GM18511 (cell line): ENCODE data around the gene PRND.
"Not testable (repeated sequence)": the region's sequence is repeated elsewhere in the genome, so short reads cannot be mapped to it uniquely, and the experiment has no call there.

Experiments used
- ATAC-seq: cut with Tn5 transposase; IDR thresholded peaks from one replicate; pipeline ENCODE4 v1.9.1; 2021; ENCODE audit warnings: mild to moderate bottlenecking, moderate library complexity; ENCODE audit not compliant: unreplicated experiment

PRND gene

GRCh38 chr20:4721719-4722118 is at the start of gene PRND:
Gene PRND, plus strand, starts transcription at chr20:4721909. Its CDS starts 2,643 bp downstream, at chr20:4724552.
- ATAC-seq = no peak

DNA sequence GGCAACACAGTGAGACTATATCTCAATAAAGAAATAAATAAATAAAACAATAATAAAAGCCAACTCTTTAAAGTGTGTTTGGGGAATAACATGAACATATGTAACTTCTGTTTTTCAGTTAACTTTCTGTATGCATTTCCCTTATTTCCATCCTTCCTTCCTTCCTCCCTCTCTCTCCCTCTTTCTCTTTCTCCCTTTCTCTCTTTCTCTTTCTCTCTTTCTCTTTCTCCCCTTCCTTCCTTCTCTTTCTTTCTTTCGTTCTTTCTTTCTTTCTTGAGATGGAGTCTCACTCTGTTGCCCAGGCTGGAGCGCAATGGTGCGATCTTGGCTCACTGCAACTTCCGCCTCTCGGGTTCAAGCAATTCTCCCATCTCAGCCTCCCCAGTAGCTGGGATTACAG is 48.8 kb upstream of the PRND start:
- no peak for ATAC-seq

DNA sequence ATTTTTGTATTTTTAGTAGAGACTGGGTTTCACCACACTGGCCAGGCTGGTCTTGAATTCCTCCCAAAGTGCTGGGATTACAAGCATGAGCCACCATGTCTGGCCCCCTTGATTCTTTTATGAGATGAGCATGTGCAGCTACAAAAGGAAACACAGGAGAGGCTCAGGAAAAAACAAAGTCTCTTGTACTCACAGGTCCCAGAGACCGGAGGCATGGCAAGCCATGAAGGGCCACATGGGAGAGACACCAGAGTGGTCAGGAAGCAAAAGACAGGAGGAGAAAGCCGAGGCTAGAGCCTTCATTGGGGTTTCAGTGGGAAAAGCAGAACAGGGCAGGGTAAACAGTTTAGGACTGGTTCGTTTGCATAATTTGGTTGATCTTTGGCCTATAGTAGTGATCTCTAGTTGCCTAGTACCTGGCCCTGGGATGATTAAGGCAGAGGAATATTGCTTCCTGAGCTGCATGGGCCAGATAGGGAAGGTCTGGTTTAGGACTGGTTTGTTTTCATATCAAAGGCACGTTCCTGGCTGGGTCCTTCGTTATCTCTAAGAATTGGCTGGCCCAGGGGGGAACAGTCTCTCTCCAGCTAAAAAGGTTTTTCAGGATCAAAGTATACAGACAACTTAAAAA is 48.2 kb upstream of the PRND start:
- no peak for ATAC-seq

DNA sequence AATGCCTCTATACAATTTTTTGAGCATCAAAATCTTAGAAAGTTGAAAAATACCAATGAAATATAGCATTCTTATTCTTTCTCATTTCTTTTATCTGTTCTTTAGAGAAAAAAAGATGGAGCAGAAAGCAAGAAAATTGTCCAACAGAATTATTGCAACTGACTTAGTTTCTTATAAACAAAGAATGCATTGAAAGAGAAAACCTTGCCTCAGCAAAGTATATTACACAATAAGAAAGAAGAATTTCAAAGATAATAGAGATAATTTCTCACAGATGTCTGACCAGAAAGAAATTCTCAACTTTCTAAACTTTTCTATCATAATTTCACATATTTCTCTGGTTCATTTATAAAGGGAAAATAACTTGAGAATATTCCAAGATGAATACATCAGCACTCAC is 47.0 kb upstream of the PRND start:
- no peak for ATAC-seq

DNA sequence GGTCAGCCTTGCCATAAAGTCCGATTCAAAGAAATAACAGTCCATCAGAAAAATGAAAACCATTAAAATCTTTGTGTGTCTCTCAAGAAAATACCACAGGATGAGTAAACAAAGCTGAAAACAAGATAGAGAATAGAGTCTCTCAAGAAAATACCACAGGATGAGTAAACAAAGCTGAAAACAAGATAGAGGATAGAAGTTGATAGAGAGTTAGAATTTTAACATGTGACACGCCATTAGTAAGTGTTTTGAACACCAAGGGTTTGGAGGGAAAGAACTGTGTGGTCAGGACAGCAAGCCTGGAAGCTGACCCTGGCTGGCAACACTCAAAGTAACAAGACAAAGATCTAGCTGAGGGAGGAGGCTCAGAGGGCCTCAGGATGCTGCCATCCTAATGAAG is 43.9 kb upstream of the PRND start:
- ATAC-seq = no peak

- ATAC-seq = no peak
Measured at GRCh38 chr20:4681401-4681800, 40.3 kb upstream of the PRND start.

- no peak for ATAC-seq
Measured at GRCh38 chr20:4681991-4682401, 39.7 kb upstream of the PRND start.

DNA sequence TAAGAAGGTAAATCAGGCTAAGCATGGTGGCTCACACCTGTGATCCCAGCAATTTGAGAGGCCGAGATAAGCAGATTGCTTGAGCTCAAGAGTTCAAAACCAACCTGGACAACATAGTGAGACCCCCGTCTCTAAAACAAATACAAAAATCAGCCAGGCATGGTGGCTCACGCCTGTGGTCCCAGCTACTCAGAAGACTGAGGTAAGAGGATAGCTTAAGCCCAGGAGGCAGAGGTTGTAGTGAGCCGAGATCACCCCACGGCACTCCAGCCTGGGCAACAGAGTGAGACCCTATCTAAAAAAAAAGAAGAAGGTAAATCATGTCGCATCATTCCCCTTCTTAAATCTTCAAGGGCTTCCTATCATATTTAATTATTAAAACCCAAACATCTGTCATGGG is 39.0 kb upstream of the PRND start:
- ATAC-seq = no peak

DNA sequence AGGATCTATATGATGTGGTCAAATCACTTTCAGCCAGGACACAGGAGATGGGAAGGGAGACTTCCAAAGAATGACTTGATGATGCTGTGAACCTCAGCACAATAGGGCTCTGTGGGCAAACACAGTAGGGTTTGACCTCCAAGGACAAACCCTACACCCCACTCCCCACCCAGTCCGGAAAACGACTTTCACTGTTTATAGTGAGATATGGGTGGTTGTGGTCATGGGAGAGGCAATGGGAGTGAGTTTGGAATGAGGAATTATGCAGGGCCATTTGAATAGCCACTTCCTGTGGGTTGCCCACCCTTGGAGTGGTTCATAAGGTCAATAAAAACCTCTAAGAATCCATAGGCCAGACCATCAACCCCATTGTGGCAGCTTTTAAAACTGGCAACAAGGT is 38.4 kb upstream of the PRND start:
- no peak for ATAC-seq

DNA sequence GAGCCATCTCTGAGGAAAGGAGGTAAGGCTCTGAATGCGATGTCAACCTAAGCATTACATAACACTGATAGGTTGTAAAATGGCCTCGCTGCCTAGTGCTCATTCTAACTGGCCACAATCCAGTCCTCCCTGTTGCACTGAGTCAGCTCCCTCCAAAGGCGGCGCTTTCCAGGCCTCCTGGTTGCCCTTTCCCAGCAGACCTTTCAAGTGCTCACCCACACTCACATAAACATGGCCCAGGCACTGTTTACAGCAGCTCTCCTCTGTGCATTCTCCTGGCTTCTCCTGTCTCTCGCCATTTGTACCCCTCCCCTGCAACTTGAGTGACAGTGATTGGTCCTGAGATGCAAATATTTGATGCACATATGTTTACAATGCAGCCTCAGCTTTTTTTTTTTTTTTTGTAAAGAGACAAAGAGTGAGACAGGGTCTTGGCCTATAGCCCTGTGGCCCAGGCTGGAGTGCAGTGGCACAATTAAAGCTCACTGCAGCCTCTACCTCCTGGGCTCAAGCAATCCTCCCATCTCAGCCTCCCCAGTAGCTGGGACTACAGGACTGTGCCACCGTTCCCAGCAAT is 36.8 kb upstream of the PRND start:
- no peak for ATAC-seq

DNA sequence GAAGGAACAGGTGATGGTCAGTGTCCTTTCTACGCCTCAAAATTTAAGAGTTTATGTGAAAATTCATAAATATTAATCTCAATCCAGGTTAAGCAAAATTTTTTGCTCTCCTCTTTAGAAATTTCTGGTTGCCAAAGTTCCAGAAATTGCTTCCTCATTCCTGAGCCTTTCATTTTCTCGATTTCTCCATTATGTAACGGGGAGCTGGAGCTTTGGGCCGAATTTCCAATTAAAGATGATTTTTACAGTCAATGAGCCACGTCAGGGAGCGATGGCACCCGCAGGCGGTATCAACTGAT is 35.8 kb upstream of the PRND start:
- no peak for ATAC-seq

GRCh38 chr20:4688305-4688704 is 33.4 kb upstream of the PRND start:
- ATAC-seq = no peak

DNA sequence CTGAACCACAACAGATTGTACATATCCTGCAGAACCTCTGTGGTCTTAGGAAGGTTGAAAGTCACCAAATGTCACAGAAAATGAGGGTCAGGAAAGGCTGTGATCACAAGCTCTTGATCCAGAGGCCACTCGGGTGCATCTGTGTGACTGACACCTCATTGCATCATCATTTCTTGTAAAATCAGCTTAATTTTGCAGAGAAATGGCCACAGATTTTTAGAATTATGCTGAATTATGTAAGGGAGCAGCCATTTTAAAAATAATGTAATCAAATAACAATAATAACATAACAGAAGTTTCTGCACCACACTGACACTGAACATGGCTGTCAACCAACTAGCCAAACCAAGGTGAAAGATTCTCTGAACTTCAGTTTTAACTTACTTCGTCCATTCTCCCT is 32.5 kb upstream of the PRND start:
- no peak for ATAC-seq

DNA sequence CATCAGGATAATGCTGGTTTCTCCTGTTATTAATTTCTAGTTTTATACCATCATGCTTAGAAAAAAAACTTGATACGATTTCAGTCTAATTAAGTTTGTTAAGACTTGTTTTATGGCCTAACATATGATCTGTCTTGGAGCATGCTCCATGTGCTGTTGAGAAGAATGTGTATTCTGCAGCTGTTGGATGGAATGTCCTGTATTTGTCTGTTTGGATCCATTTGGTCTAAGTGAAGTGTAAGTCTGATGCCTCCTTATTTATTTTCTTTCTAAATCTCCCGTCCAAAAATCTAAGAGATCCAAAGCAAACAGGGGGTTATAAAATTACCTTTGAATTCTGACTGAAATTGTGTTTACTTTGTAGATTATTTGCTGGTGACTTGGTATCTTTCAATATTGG is 30.0 kb upstream of the PRND start:
- ATAC-seq = no peak

GRCh38 chr20:4694076-4694475 is 27.6 kb upstream of the PRND start:
- no peak for ATAC-seq

DNA sequence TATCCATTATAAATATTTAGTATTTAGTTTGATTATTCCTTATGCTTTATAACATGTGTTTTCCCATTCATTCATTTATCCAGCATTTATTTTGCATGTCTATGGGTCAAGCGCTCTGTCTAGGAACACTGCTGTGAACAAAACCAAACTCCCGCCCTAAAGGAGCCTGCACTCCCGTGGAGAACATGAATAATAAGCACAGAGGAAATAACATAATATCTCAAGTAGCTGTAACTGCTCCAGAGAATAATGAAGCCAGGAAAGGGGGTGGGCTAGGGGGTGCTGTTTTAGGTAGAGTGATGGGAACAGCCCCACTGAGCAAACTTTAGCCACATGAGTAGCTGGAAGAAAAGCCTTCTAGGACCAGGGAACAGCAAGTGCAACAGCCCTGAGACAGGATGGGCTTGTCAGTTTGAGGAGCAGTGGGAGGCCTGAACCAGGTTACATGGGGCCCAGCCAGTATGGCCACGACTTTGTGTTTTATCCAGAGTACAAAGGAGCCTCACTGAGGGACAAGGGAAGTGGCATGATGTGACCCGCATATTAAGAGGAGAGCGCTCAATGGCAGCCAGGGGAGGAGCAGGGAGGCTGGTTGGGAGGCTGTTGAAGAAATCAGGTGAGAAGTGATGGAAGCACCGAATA is 24.4 kb upstream of the PRND start:
- no peak for ATAC-seq

GRCh38 chr20:4697831-4698221 is 23.9 kb upstream of the PRND start:
- ATAC-seq = no peak

GRCh38 chr20:4699216-4699615 is 22.5 kb upstream of the PRND start:
- ATAC-seq = no peak

DNA sequence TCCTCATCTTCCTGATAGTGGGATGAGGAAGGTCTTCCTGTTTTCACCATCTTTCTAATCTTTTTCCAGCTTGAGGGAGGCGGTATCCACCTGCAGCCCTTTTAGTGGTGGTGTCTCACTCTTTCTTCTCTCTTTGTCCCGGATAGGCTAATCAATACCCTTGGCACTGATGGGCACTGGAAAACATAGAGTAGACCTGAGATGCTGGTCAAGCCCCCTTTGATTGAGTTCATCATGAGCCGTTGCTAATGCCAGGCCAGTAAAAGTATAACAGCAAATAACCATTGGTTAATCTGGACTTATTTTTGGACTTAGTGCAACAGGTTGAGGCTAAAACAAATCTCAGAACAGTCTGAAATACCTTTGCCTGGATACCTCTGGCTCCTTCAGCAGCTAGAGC is 21.8 kb upstream of the PRND start:
- ATAC-seq = no peak

DNA sequence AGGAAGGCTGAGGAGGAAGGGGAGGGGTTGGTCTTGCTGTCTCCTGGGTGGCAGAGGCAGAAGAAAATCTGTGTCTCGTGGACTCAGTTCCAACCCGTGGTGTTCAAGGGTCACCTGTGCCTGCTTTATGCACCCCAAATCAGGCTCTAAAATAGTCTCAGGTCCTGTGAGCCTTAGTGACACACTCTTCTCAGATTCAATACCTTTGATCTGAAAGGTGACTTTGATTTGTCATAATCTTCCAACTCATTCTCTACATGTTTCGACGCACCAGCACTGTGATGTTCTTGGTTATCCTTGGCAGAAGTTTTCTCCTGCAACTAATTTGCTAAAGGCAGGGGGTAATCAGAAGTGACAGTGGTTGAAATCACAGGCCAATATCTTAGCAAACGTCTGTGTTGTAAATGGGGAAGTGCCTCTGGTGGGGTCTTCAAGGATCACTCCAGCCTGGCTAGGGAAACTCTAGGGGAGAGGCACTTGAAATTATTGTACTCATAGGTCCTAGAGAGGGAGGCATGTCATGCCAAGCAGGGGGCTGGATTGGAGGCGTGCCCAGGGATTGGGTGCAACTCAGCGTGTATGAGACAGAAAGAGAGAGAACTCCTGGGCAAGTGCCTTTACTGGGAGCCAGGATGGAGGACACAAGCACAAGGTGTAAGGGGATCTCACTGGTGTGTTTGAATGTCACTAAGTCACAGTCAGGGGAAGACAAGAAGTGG is 19.0 kb upstream of the PRND start:
- no peak for ATAC-seq

DNA sequence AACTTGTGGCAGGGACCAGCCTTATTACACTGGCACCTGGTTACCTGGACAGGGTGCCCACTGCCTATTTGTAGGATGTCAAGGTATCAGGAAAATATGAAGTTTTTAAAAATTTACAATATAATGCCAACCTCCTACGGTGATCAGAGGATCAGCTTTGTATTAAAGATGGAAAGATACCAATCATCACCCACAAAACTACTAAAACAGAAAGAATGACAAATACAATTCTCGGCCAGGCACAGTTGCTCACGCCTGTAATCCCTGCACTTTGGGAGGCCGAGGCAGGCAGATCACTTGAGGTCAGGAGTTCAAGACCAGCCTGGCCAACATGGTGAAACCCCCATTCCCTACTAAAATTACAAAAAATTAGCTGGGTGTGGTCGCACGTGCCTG is 18.4 kb upstream of the PRND start:
- ATAC-seq = no peak

GRCh38 chr20:4706941-4707340 is 14.8 kb upstream of the PRND start:
- not testable (repeated sequence) for ATAC-seq
